Measurements from ENCODE around the gene S100A14.
"Not testable (repeated sequence)": the region's sequence is repeated elsewhere in the genome, so short reads cannot be mapped to it uniquely, and the experiment has no call there.

The S100A14 gene

GRCh38 chr1:153614906-153615305 lies 1.2 kb downstream of the S100A14 start:
- DNase-seq (ENCODE audit: low read depth) = no peak

- no peak for DNase-seq (ENCODE audit: low read depth)
These were observed 1.8 kb downstream of the S100A14 start for GRCh38 chr1:153614189-153614900.

GRCh38 chr1:153613406-153613805 lies 2.7 kb downstream of the S100A14 start:
- DNase-seq (ENCODE audit: low read depth) = no peak

- DNase-seq (ENCODE audit: low read depth) = no peak
These were observed 3.3 kb downstream of the S100A14 start, which contains the start of gene S100A16 for GRCh38 chr1:153612755-153613331. TSS of gene S100A16 (minus strand) at chr1:153613137. CDS start at chr1:153608151, 4,986 bp downstream.

GRCh38 chr1:153612111-153612754 lies 3.9 kb downstream of the S100A14 start:
- DNase-seq (ENCODE audit: low read depth) = no peak

- DNase-seq (ENCODE audit: low read depth) = no peak
These were observed 4.8 kb downstream of the S100A14 start for GRCh38 chr1:153611356-153611755.

GRCh38 chr1:153610811-153611301 lies 5.3 kb downstream of the S100A14 start:
- DNase-seq (ENCODE audit: low read depth) = no peak

- DNase-seq (ENCODE audit: low read depth) = no peak
These were observed 5.8 kb downstream of the S100A14 start for GRCh38 chr1:153610334-153610733.

GRCh38 chr1:153609585-153609907 lies 6.6 kb downstream of the S100A14 start:
- no peak for DNase-seq (ENCODE audit: low read depth)

- no peak for DNase-seq (ENCODE audit: low read depth)
These were observed 7.2 kb downstream of the S100A14 start for GRCh38 chr1:153608742-153609584.

- no peak for DNase-seq (ENCODE audit: low read depth)
These were observed 7.9 kb downstream of the S100A14 start for GRCh38 chr1:153608089-153608682.

- DNase-seq (ENCODE audit: low read depth) = no peak
These were observed 8.7 kb downstream of the S100A14 start for GRCh38 chr1:153607381-153607780.

GRCh38 chr1:153606194-153606593 lies 9.9 kb downstream of the S100A14 start:
- no peak for DNase-seq (ENCODE audit: low read depth)

- DNase-seq (ENCODE audit: low read depth) = no peak
These were observed 13.4 kb downstream of the S100A14 start for GRCh38 chr1:153602749-153603148.

- no peak for DNase-seq (ENCODE audit: low read depth)
These were observed 16.3 kb downstream of the S100A14 start for GRCh38 chr1:153599847-153600246.

GRCh38 chr1:153598309-153599172 lies 17.6 kb downstream of the S100A14 start:
- DNase-seq (ENCODE audit: low read depth) = no peak

GRCh38 chr1:153597206-153597605 lies 18.9 kb downstream of the S100A14 start:
- DNase-seq (ENCODE audit: low read depth) = no peak

GRCh38 chr1:153592748-153593147 lies 23.4 kb downstream of the S100A14 start:
- no peak for DNase-seq (ENCODE audit: low read depth)

GRCh38 chr1:153588482-153588881 lies 27.6 kb downstream of the S100A14 start:
- DNase-seq (ENCODE audit: low read depth) = no peak

- not testable (repeated sequence) for DNase-seq (ENCODE audit: low read depth)
These were observed 28.1 kb downstream of the S100A14 start for GRCh38 chr1:153588033-153588432.

GRCh38 chr1:153587314-153587713 lies 28.8 kb downstream of the S100A14 start:
- DNase-seq (ENCODE audit: low read depth) = no peak
